ENCODE measurements around the gene USP2.

USP2 gene

DNA sequence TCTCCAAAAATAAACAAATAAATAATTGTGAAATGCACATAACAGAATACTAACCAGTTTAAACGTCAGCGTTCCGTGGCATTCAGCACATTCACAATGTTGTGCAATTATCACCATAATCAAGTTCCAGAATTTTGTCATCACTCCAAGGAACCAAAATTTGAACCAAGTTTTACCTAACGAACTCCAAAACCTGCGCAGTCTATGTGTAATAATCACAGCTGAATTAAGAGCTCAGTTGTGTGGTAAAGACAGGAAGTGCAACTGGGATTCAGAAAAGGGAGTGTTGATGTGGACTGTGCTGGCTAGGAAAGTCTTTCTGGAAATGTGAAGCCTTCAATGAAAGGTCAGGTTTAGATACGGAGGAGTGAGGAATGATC lies 59.1 kb downstream of the USP2 start:
- no peak for DNase-seq (ENCODE audit: low read depth, low spot score)

GRCh38 chr11:119320776-119321524 lies 60.5 kb downstream of the USP2 start:
- DNase-seq (ENCODE audit: low read depth, low spot score), result no peak

DNA sequence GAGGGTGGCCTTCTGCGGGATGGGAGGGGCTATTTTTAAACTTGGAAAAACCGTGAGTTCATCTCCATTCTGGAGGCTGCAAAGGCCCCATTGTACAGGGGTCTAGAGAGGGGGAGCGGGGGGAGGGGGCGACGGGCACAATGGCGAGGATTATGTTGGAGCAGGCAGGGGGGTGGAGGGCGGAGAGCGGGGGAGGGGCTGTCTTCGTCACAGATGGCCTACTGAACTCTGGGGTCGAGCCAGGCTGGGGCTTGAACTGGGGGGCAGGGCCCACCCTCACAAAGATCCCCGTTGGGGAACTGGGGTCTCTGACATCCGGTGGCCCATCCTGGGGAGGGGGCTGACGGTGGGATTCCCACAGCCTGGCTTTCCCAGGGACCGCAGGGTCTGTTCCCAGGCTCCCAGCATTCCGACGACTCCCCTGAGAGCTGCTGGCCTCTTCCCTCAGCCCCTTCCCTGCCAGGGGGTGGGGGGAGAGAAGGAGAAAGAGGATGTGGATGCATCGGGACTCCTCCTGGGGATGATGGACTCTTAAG lies 61.2 kb downstream of the USP2 start:
- no peak for DNase-seq (ENCODE audit: low read depth, low spot score)

DNA sequence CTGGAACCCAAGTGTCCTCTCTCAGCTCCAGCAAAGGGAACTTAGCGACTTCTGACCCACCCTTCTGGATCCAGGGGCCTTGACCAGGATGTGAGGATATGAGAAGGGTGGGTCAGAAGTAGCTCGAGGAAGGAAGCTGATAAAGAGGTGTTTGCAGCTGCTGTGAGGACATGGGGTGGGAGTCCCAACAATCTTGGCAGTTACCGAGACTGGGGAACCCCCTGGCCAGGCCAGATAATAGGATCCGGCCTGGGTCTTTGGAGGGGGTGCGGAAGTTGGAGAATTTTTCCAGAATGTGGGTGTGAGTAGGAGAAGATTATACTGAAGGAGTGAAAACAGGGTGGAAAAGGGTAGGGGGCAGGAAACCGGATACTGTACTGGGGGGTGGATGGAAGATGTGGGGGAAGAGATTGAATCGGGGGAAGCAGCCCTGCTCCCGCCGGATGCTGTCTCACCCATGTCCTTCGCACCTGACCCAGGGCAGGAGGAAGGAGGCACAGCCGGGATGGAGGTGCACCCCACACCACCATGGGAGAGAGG lies 61.7 kb downstream of the USP2 start:
- DNase-seq (ENCODE audit: low read depth, low spot score), result no peak

DNA sequence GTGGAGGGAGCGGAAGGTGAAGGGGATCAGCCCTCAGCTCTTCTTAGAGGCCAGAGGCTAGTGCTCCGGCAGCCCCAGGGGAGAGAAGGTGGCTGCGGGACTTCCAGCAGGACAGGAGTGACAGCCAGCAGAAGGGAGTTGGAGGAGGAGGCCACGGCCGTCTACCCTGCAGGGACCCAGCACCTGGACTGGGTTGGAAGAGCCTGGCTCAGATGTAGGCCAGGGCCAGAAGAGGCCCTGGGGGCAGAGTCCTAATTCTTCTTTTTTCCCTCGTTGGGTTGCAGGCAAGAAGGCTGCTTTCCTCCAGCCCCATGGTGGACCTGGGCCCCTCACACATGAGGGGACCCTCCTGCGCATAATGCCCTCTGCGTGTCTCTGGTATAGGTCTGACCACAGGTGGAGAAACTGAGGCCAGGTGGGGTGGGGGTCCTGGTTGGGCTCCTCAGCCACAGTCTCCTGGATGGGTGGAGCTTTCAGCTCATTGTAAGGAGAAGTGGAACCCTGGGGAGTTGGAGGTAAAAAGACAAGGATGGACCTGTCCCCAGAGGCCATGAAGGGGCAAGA lies 62.3 kb downstream of the USP2 start:
- no peak for DNase-seq (ENCODE audit: low read depth, low spot score)

- DNase-seq (ENCODE audit: low read depth, low spot score), result no peak
These were observed 63.0 kb downstream of the USP2 start for GRCh38 chr11:119318240-119319135.

DNA sequence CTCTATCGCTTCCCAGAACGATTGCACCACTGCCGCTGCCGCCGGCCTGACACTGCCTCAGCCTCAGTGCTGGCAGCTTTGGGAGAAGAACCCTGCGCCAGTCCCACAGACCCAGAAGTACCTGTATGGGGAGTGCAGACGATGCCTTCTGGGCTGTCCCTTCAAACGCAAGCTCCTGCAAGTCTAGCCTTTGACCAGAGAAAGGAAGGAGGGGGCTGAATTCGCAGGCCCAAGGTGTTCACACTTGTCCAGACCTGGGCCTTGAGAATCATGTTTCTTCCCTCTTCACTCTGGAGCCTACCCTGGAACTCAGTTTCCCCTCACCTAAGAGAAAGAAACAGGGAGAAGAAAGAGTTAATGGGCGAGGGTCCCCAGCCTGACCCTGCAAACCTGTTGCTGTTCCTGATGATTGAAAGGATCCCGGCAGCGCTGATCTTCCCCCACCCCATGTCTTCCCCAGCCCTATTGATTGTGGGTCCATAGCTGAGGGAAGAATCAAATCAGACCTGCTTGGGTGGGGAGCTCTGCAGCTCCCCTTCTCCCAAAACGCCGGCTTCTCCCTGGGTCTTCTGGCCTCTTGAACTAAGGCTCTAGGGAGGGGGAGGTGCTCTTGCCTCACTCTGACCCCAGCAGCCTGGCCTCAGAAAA lies 63.8 kb downstream of the USP2 start:
- no peak for DNase-seq (ENCODE audit: low read depth, low spot score)

GRCh38 chr11:119316729-119317591 lies 64.5 kb downstream of the USP2 start, which contains the start of gene MCAM:
MCAM (minus strand) TSS chr11:119317130; CDS start chr11:119317101, 29 bp downstream.
- DNase-seq (ENCODE audit: low read depth, low spot score), result no peak

DNA sequence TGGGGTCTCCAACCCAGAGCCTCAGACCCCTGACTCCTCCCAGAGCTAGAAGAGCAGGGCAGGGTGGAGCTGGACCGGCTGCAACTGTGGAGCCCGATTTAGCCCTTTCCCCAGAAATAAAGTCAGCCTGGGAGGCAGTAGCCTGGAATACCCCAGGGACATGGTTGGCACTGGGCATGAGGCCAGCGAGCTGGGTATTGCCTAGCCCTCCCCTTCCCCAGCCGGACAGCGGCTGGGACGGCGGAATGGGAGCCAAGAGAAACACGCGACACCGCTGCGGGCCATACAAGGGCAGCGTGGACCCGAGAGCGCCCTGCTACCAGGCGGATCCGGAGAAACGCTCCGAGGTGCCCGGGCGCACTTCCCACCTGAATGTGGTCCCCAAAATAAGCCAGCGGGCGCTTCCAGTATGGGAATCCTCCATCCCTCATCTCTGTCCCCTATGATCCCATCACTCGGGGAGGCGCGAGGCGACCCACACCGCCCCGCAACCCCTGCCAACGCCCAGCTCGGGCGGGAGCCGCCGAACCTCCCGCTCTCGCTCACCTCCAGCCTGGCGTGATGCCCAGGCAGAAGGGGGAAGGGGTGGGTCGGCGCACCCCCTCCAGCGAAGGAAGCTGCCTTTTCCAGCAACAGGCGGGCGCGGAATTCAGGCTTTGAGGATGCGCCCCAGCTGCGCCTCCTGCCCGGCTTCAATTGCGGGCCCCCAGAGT lies 65.3 kb downstream of the USP2 start:
- DNase-seq (ENCODE audit: low read depth, low spot score), result no peak

- DNase-seq (ENCODE audit: low read depth, low spot score), result no peak
These were observed 66.1 kb downstream of the USP2 start for GRCh38 chr11:119315131-119316015.

- no peak for DNase-seq (ENCODE audit: low read depth, low spot score)
These were observed 66.8 kb downstream of the USP2 start for GRCh38 chr11:119314726-119315125.

GRCh38 chr11:119310682-119311052 lies 70.8 kb downstream of the USP2 start:
- no peak for DNase-seq (ENCODE audit: low read depth, low spot score)

GRCh38 chr11:119309953-119310681 lies 71.4 kb downstream of the USP2 start:
- no peak for DNase-seq (ENCODE audit: low read depth, low spot score)

DNA sequence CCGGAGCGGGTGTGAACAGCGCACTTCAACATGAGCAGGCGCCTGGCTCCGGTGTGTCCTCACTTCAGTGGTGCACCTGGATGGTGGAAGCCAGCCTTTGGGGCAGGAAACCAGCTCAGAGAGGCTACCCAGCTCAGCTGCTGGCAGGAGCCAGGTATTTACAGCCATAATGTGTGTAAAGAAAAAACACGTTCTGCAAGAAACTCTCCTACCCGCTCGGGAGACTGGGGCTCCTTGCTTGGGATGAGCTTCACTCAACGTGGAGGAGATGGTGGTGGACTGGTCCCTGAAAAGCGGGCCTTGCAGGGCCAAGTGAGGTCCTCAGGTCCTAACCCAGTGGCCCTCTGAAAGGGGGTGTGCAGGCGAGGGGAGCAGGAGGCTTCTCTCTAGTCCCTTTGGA lies 72.1 kb downstream of the USP2 start:
- no peak for DNase-seq (ENCODE audit: low read depth, low spot score)

- DNase-seq (ENCODE audit: low read depth, low spot score), result no peak
These were observed 73.5 kb downstream of the USP2 start for GRCh38 chr11:119307974-119308373.

GRCh38 chr11:119307219-119307618 lies 74.3 kb downstream of the USP2 start:
- DNase-seq (ENCODE audit: low read depth, low spot score), result no peak

- peak; percentile 60 for DNase-seq (ENCODE audit: low read depth, low spot score)
These were observed 75.1 kb downstream of the USP2 start for GRCh38 chr11:119306373-119306890.
